ENCODE results near the gene CTDP1.

- TF ChIP-seq CTCF (IDR thresholded peaks at IDR 0.05; ENCODE audit: poor library complexity) = no peak
- TF ChIP-seq EZH2phosphoT487 (IDR thresholded peaks at IDR 0.05; ENCODE audit: low read depth, severe bottlenecking, unreplicated experiment) = no peak
- no peak for TF ChIP-seq EZH2 (IDR thresholded peaks at IDR 0.05; ENCODE audit: borderline replicate concordance)
Measured at GRCh38 chr18:79756826-79757225, 77.2 kb downstream of the CTDP1 start.

All from hepatocyte (in vitro differentiated cells).